WTC11 (cell line): Measurements from ENCODE around the gene MAMSTR. TPM values are rescaled to one million over a fixed set of nuclear protein-coding genes. Genes with fewer than 3 reads are reported as not detected.

ENCODE experiments used
- ATAC-seq: fragments of 200-7000 bp; cut with Tn5 transposase; 2 replicates; pipeline ENCODE4 v1.10.0; 2021; ENCODE audit warnings: mild to moderate bottlenecking, moderate library complexity
- CTCF ChIA-PET: fragments of 300-600 bp; sonication (Branson Sonifier 250); formaldehyde crosslinking; loops from one replicate; lab custom pipeline; 2021; ENCODE audit warnings: antibody characterized with exemption; lab: Charles Lee
- POLR2A ChIA-PET: fragments of 350-600 bp; sonication (Branson Sonifier 250); formaldehyde crosslinking; loops from one replicate; lab custom pipeline; 2021; ENCODE audit warnings: antibody characterized with exemption; lab: Charles Lee
- DNase-seq: peaks from one replicate; pipeline ENCODE4 v3.0.0; 2021; ENCODE audit warnings: low spot score
- H3K27ac Mint-ChIP-seq: 2 replicates; pipeline ENCODE4 v1.8.0; 2021; ENCODE audit warnings: mixed read lengths
- H3K27me3 Mint-ChIP-seq: 2 replicates; pipeline ENCODE4 v1.8.0; 2021; ENCODE audit warnings: low read depth, mild to moderate bottlenecking, moderate library complexity, mixed read lengths
- H3K36me3 Mint-ChIP-seq: 2 replicates; pipeline ENCODE4 v1.8.0; 2021; ENCODE audit warnings: mixed read lengths
- H3K4me1 Mint-ChIP-seq: 2 replicates; pipeline ENCODE4 v1.8.0; 2022; ENCODE audit warnings: mixed read lengths
- H3K4me3 Mint-ChIP-seq: 2 replicates; pipeline ENCODE4 v1.8.0; 2021; ENCODE audit warnings: mild to moderate bottlenecking, moderate library complexity, mixed read lengths
- H3K9me3 Mint-ChIP-seq: 2 replicates; pipeline ENCODE4 v1.8.0; 2021; ENCODE audit warnings: mixed read lengths
- ATF1 ChIP-seq: sonication (generic); formaldehyde crosslinking; IDR thresholded peaks from 2 replicates; pipeline ENCODE4 v1.8.1; 2023; ENCODE audit warnings: mild to moderate bottlenecking, moderate library complexity, missing genetic modification reagents
- ELF4 ChIP-seq: sonication (generic); formaldehyde crosslinking; IDR thresholded peaks from 2 replicates; pipeline ENCODE4 v1.8.1; 2022; ENCODE audit warnings: low read depth, mild to moderate bottlenecking, moderate library complexity, missing genetic modification reagents
- ESRRA ChIP-seq: sonication (generic); formaldehyde crosslinking; IDR thresholded peaks from 2 replicates; pipeline ENCODE4 v1.8.1; 2022; ENCODE audit warnings: mild to moderate bottlenecking, missing genetic modification reagents, borderline replicate concordance
- ETV6 ChIP-seq: sonication (generic); formaldehyde crosslinking; IDR thresholded peaks from 2 replicates; pipeline ENCODE4 v1.8.1; 2022; ENCODE audit warnings: mild to moderate bottlenecking, missing genetic modification reagents
- KAT7 ChIP-seq: sonication (generic); formaldehyde crosslinking; IDR thresholded peaks from 2 replicates; pipeline ENCODE4 v1.8.1; 2023; ENCODE audit warnings: missing genetic modification reagents, mild to moderate bottlenecking, borderline replicate concordance
- NR3C1 ChIP-seq: sonication (generic); formaldehyde crosslinking; conservative IDR thresholded peaks from 2 replicates; pipeline ENCODE4 v1.8.1; 2023; ENCODE audit warnings: low read depth, mild to moderate bottlenecking, missing genetic modification reagents
- RORB ChIP-seq: fragments of 250-450 bp; sonication (Bioruptor Pico); IDR thresholded peaks from 2 replicates; pipeline ENCODE4 v1.9.0; 2021; ENCODE audit warnings: mild to moderate bottlenecking
- SMAD3 ChIP-seq: sonication (generic); formaldehyde crosslinking; IDR thresholded peaks from 2 replicates; pipeline ENCODE4 v1.8.0; 2022; ENCODE audit warnings: missing genetic modification reagents, mild to moderate bottlenecking, borderline replicate concordance
- TCF7 ChIP-seq: sonication (generic); formaldehyde crosslinking; IDR thresholded peaks from 2 replicates; pipeline ENCODE4 v1.8.0; 2022; ENCODE audit warnings: mild to moderate bottlenecking, low read depth, missing genetic modification reagents, moderate library complexity
- ZNF121 ChIP-seq: sonication (generic); formaldehyde crosslinking; IDR thresholded peaks from 2 replicates; pipeline ENCODE4 v1.8.0; 2023; ENCODE audit warnings: missing genetic modification reagents
- ZNF232 ChIP-seq: sonication (generic); formaldehyde crosslinking; IDR thresholded peaks from 2 replicates; pipeline ENCODE4 v1.8.0; 2022; ENCODE audit warnings: mild to moderate bottlenecking, missing genetic modification reagents
- ZNF317 ChIP-seq: sonication (generic); formaldehyde crosslinking; IDR thresholded peaks from 2 replicates; pipeline ENCODE4 v1.8.1; 2023; ENCODE audit warnings: low read depth, mild to moderate bottlenecking, moderate library complexity, missing genetic modification reagents, borderline replicate concordance
- ZNF416 ChIP-seq: fragments of 250-450 bp; sonication (Bioruptor Pico); IDR thresholded peaks from 2 replicates; pipeline ENCODE4 v1.9.0; 2021; ENCODE audit warnings: mild to moderate bottlenecking, inconsistent platforms
- ZNF671 ChIP-seq: fragments of 250-450 bp; sonication (Bioruptor Pico); IDR thresholded peaks from 2 replicates; pipeline ENCODE4 v1.8.0; 2021; ENCODE audit warnings: mild to moderate bottlenecking
- total RNA-seq: library from RNA; stranded (reverse); gene quantifications from 3 replicates; pipeline ENCODE4 v1.2.3, GENCODE V29; 2021
- TF ChIP-seq, protein P1 (sequence below): sonication (generic); formaldehyde crosslinking; IDR thresholded peaks from 2 replicates; pipeline ENCODE4 v1.8.1; 2023; ENCODE audit warnings: mild to moderate bottlenecking, missing genetic modification reagents
- TF ChIP-seq, protein P2 (sequence below): sonication (generic); formaldehyde crosslinking; IDR thresholded peaks from 2 replicates; pipeline ENCODE4 v1.8.1; 2023; ENCODE audit warnings: mild to moderate bottlenecking, moderate library complexity, missing genetic modification reagents
- TF ChIP-seq, protein P3 (sequence below): fragments of 250-450 bp; sonication (Bioruptor Pico); IDR thresholded peaks from 2 replicates; pipeline ENCODE4 v1.9.0; 2021; ENCODE audit warnings: mild to moderate bottlenecking, borderline replicate concordance
- TF ChIP-seq, protein P4 (sequence below): sonication (generic); formaldehyde crosslinking; IDR thresholded peaks from 2 replicates; pipeline ENCODE4 v1.8.1; 2022; ENCODE audit warnings: mild to moderate bottlenecking, moderate library complexity, missing genetic modification reagents
- TF ChIP-seq, protein P5 (sequence below): fragments of 250-450 bp; sonication (Bioruptor Pico); IDR thresholded peaks from 2 replicates; pipeline ENCODE4 v1.9.0; 2021; ENCODE audit warnings: moderate library complexity, mild to moderate bottlenecking, inconsistent platforms, borderline replicate concordance
- TF ChIP-seq, protein P6 (sequence below): fragments of 250-450 bp; sonication (Bioruptor Pico); conservative IDR thresholded peaks from 2 replicates; pipeline ENCODE4 v1.9.0; 2021; ENCODE audit warnings: mild to moderate bottlenecking
- TF ChIP-seq, protein P7 (sequence below): fragments of 250-450 bp; sonication (Bioruptor Pico); IDR thresholded peaks from 2 replicates; pipeline ENCODE4 v1.8.0; 2021; ENCODE audit warnings: mild to moderate bottlenecking
- TF ChIP-seq, protein P8 (sequence below): sonication (generic); formaldehyde crosslinking; IDR thresholded peaks from 2 replicates; pipeline ENCODE4 v1.8.1; 2022; ENCODE audit warnings: low read depth, missing genetic modification reagents, borderline replicate concordance

The MAMSTR gene
- total RNA-seq, 1 experiment from 2014 or later = 1.4 TPM

DNA sequence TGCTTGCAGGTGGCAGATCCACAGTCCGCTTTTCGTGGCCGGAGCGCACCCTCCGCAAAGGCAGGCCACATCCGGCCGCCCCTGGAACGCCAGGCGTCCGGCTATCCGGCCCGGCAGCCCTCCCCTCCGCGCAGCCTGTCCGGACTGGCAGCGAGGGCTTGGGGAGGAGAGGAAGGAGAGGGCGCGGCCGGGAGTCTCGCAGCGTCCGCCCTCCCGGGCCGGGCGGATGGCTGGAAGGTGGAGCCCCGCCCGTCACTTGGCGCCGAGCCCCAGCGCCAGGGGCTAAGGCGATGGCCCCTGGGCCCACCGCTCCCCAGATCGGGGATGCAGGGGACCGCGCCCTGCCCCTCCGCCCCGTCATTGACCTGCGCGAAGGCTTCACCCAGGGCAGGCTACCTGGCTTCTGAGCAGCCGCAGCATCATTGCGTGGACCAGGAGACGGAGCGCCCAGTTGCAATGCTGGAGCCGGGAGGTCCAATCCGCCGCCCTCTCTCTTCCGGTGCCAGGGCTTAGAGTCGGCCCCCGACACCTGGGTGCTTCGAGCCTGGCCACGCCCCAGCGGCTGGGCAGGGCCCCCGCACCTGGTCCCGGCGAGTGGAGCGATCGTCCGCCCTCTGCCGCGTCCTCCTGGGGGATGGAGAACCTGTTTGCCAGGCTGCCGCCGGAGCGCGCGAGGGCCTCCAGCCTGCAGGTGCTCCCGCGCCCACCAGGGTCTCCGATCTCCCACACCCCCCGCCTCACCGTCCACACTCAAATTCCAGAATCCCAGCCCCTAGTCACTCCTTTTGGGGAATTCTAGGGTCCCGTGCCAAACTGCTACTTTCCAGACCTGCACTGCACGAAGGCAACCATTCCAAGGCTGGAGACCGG, 33.2 kb upstream of the MAMSTR start, which contains the start of gene FUT1:
FUT1 (minus strand) TSS at position 146 of the 870 bp plus-strand sequence. CDS start 1,360 bp downstream, outside the sequence.
- POLR2A ChIA-PET = interaction anchor here (1.7 kb wide), 1 partner anchor 14 kb away, joined by 4 read pairs; no protein-coding TSS in a partner anchor
- CTCF ChIA-PET = interaction anchor here (1.0 to 1.1 kb wide), 2 partner anchors 39 to 218 kb away, joined by 3 to 7 read pairs; no protein-coding TSS in a partner anchor
- DNase-seq = peak; percentile 96
- Mint-ChIP-seq H3K27ac (peak within 1 kb of the TSS; percentile 91), H3K4me1 (peaks cover 43% of the 10 kb centered on the region), H3K9me3 (no peaks in the 10 kb centered on the region), H3K27me3 (peaks cover 10% of the 10 kb centered on the region), H3K36me3 (peaks cover 18% of the 10 kb centered on the region; the same call in 1 of the 2 replicates), H3K4me3 (peak within 1 kb of the TSS; percentile 95)
- peak; percentile 89 for ATAC-seq
- TF ChIP-seq, protein P1, sequence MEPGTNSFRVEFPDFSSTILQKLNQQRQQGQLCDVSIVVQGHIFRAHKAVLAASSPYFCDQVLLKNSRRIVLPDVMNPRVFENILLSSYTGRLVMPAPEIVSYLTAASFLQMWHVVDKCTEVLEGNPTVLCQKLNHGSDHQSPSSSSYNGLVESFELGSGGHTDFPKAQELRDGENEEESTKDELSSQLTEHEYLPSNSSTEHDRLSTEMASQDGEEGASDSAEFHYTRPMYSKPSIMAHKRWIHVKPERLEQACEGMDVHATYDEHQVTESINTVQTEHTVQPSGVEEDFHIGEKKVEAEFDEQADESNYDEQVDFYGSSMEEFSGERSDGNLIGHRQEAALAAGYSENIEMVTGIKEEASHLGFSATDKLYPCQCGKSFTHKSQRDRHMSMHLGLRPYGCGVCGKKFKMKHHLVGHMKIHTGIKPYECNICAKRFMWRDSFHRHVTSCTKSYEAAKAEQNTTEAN (CRISPR knock-in tag) = no peak; the same call in 1 of the 2 replicates
- TF ChIP-seq NR3C1 (CRISPR knock-in tag) (0 out of 2 replicates have a peak, but pooled peaks have one; percentile 61), ZNF121 (peak; percentile 97), ZNF416 (CRISPR knock-in tag) (no peak), ETV6 (CRISPR knock-in tag) (peak; percentile 76), ATF1 (no peak; the same call in 1 of the 2 replicates), ESRRA (CRISPR knock-in tag) (no peak), ZNF671 (CRISPR knock-in tag) (no peak), SMAD3 (CRISPR knock-in tag) (no peak), TCF7 (CRISPR knock-in tag) (no peak), RORB (CRISPR knock-in tag) (no peak), ZNF232 (CRISPR knock-in tag) (no peak), ELF4 (no peak), KAT7 (no peak), ZNF317 (CRISPR knock-in tag) (no peak; the same call in 1 of the 2 replicates)
- TF ChIP-seq, protein P2, sequence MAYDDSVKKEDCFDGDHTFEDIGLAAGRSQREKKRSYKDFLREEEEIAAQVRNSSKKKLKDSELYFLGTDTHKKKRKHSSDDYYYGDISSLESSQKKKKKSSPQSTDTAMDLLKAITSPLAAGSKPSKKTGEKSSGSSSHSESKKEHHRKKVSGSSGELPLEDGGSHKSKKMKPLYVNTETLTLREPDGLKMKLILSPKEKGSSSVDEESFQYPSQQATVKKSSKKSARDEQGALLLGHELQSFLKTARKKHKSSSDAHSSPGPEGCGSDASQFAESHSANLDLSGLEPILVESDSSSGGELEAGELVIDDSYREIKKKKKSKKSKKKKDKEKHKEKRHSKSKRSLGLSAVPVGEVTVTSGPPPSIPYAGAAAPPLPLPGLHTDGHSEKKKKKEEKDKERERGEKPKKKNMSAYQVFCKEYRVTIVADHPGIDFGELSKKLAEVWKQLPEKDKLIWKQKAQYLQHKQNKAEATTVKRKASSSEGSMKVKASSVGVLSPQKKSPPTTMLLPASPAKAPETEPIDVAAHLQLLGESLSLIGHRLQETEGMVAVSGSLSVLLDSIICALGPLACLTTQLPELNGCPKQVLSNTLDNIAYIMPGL (CRISPR knock-in tag) = peak; percentile 80
- TF ChIP-seq, protein P3, sequence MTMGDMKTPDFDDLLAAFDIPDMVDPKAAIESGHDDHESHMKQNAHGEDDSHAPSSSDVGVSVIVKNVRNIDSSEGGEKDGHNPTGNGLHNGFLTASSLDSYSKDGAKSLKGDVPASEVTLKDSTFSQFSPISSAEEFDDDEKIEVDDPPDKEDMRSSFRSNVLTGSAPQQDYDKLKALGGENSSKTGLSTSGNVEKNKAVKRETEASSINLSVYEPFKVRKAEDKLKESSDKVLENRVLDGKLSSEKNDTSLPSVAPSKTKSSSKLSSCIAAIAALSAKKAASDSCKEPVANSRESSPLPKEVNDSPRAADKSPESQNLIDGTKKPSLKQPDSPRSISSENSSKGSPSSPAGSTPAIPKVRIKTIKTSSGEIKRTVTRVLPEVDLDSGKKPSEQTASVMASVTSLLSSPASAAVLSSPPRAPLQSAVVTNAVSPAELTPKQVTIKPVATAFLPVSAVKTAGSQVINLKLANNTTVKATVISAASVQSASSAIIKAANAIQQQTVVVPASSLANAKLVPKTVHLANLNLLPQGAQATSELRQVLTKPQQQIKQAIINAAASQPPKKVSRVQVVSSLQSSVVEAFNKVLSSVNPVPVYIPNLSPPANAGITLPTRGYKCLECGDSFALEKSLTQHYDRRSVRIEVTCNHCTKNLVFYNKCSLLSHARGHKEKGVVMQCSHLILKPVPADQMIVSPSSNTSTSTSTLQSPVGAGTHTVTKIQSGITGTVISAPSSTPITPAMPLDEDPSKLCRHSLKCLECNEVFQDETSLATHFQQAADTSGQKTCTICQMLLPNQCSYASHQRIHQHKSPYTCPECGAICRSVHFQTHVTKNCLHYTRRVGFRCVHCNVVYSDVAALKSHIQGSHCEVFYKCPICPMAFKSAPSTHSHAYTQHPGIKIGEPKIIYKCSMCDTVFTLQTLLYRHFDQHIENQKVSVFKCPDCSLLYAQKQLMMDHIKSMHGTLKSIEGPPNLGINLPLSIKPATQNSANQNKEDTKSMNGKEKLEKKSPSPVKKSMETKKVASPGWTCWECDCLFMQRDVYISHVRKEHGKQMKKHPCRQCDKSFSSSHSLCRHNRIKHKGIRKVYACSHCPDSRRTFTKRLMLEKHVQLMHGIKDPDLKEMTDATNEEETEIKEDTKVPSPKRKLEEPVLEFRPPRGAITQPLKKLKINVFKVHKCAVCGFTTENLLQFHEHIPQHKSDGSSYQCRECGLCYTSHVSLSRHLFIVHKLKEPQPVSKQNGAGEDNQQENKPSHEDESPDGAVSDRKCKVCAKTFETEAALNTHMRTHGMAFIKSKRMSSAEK (CRISPR knock-in tag) = no peak
- TF ChIP-seq, protein P4, sequence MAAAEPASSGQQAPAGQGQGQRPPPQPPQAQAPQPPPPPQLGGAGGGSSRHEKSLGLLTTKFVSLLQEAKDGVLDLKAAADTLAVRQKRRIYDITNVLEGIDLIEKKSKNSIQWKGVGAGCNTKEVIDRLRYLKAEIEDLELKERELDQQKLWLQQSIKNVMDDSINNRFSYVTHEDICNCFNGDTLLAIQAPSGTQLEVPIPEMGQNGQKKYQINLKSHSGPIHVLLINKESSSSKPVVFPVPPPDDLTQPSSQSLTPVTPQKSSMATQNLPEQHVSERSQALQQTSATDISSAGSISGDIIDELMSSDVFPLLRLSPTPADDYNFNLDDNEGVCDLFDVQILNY (CRISPR knock-in tag) = peak; percentile 93
- TF ChIP-seq, protein P5, sequence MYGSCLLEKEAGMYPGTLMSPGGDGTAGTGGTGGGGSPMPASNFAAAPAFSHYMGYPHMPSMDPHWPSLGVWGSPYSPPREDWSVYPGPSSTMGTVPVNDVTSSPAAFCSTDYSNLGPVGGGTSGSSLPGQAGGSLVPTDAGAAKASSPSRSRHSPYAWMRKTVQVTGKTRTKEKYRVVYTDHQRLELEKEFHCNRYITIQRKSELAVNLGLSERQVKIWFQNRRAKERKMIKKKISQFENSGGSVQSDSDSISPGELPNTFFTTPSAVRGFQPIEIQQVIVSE (CRISPR knock-in tag) = no peak
- TF ChIP-seq, protein P6, sequence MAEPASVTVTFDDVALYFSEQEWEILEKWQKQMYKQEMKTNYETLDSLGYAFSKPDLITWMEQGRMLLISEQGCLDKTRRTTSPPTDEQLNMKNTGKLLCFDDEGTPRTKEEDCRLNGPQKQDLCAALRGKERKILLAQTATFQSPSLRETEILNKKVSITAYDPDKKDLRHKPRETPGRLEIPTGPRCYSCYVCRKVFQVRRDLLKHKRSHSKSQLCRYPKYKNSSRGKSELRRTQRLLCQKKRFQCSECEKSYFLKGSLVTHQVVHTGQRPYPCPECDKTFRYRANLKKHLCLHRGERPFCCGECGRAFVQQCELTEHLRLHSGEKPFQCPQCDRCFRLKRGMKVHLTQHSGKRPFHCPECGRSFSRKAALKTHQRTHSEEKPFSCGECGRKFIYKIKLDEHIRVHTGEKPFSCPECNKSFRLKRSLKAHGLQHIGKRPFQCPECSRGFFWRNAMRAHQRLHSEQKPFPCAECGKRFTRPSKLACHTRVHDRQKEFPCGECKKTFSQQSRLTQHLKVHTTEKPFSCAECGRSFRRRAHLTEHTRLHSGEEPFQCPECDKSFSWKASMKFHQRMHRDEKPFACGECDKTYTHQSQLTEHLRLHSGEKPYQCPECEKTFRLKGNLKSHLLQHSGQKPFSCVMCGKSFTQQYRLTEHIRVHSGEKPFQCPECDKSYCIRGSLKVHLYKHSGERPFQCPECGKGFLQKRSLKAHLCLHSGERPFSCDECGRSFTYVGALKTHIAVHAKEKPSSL (CRISPR knock-in tag) = no peak
- TF ChIP-seq, protein P7, sequence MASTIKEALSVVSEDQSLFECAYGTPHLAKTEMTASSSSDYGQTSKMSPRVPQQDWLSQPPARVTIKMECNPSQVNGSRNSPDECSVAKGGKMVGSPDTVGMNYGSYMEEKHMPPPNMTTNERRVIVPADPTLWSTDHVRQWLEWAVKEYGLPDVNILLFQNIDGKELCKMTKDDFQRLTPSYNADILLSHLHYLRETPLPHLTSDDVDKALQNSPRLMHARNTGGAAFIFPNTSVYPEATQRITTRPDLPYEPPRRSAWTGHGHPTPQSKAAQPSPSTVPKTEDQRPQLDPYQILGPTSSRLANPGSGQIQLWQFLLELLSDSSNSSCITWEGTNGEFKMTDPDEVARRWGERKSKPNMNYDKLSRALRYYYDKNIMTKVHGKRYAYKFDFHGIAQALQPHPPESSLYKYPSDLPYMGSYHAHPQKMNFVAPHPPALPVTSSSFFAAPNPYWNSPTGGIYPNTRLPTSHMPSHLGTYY (CRISPR knock-in tag) = no peak
- TF ChIP-seq, protein P8, sequence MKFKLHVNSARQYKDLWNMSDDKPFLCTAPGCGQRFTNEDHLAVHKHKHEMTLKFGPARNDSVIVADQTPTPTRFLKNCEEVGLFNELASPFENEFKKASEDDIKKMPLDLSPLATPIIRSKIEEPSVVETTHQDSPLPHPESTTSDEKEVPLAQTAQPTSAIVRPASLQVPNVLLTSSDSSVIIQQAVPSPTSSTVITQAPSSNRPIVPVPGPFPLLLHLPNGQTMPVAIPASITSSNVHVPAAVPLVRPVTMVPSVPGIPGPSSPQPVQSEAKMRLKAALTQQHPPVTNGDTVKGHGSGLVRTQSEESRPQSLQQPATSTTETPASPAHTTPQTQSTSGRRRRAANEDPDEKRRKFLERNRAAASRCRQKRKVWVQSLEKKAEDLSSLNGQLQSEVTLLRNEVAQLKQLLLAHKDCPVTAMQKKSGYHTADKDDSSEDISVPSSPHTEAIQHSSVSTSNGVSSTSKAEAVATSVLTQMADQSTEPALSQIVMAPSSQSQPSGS = no peak
